Epithelial cell of alveolus of lung (primary cell): ENCODE measurements around the gene SPATA7. TPM values are rescaled to one million over a fixed set of nuclear protein-coding genes. Genes with fewer than 3 reads are reported as not detected.

Experiments
- total RNA-seq: library from RNA; depleted of rRNA; stranded (reverse); fragments of >200 nt; gene quantifications from 2 replicates; pipeline ENCODE4 v1.2.1, GENCODE V29; 2015

The SPATA7 gene, protein sequence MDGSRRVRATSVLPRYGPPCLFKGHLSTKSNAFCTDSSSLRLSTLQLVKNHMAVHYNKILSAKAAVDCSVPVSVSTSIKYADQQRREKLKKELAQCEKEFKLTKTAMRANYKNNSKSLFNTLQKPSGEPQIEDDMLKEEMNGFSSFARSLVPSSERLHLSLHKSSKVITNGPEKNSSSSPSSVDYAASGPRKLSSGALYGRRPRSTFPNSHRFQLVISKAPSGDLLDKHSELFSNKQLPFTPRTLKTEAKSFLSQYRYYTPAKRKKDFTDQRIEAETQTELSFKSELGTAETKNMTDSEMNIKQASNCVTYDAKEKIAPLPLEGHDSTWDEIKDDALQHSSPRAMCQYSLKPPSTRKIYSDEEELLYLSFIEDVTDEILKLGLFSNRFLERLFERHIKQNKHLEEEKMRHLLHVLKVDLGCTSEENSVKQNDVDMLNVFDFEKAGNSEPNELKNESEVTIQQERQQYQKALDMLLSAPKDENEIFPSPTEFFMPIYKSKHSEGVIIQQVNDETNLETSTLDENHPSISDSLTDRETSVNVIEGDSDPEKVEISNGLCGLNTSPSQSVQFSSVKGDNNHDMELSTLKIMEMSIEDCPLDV
- total RNA-seq = 14.1 and 26.3 TPM in 2 replicates

GRCh38 chr14:88385212-88386101 lies at the start of gene SPATA7:
Gene SPATA7 (plus strand): TSS chr14:88385657. CDS start chr14:88385819, 162 bp downstream.

Other genes with a start within 250 kb of the SPATA7 start
- gene KCNK10, start 62.4 kb upstream of the SPATA7 start, total RNA-seq = not detected in 2 replicates
- gene PTPN21, start 169.3 kb downstream of the SPATA7 start, total RNA-seq = 5.2 and 5.7 TPM in 2 replicates
- 44.1 and 44.9 TPM in 2 replicates for gene ZC3H14, start 177.4 kb downstream of the SPATA7 start, total RNA-seq